KBM-7 (cell line): Measurements from ENCODE around the gene SMIM5.
A peak's percentile ranks its signal among the peaks of the same experiment; 100 is the strongest.

ENCODE experiments used
- DNase-seq: peaks from one replicate; pipeline ENCODE4 v3.0.0-alpha.2; 2015
- in situ Hi-C: fragments of 300-500 bp; cut with MboI; formaldehyde crosslinking; loops from 2 replicates; pipeline ENCODE4 v1.14.3; 2020; ENCODE audit warnings: low sequenced_read_pairs, low pct_unique_long_range_greater_than_20kb, mixed read lengths

SMIM5 gene

GRCh38 chr17:75650874-75651273, 17.6 kb downstream of the SMIM5 start:
- no peak for DNase-seq
- in situ Hi-C loops: no loop called here

DNA sequence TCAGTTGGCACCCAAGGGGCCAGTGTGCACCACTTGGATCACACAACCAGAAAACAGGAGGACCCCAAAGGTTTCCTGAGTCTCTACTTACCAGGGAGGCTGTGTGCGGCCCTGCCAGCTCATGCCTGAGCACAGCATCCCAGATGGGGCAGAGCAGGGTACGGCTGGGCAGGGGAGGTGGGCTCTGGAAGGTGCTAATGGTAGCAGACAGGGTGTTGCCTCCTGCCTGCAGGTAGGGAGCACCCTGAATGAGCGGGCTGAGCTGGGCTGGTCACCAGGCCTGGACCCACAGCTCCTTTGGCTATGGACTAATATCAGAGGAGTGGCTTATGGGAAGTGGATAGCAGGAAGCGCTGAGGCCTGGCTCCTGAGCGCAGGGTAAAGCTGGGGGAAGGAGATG, 19.1 kb downstream of the SMIM5 start:
- DNase-seq: no peak
- in situ Hi-C loops: no loop called here

DNA sequence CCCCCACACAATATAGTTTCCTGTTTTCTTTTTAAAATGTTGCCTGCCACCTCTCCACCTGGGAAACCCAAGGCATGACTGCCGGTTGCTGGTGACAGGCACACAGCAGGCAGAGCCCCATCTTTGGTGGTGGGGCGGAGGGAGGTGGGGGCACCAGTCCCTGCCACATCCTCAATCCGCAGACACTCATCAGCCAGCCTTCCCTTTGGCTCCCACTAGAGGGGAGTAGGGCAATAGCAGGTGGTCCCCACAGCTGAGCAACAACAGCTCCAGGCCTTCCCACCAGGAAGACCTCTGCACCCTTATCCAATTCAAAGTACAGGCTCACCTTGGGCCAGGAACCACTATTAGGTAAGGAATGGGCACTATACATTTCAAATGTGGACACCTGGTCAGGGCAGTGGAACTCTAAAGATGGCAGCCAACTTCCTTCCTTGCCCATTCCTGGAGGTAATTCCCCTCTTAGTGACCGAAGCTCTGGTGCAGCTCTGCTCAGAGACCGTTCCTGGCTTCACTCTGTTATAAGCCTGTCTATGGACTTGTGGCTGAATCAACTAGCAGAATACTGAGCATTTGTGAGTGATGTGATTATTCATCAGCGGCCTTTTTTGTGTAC, 19.8 kb downstream of the SMIM5 start:
- in situ Hi-C loops: no loop called here
- peak; percentile 64 for DNase-seq

DNA sequence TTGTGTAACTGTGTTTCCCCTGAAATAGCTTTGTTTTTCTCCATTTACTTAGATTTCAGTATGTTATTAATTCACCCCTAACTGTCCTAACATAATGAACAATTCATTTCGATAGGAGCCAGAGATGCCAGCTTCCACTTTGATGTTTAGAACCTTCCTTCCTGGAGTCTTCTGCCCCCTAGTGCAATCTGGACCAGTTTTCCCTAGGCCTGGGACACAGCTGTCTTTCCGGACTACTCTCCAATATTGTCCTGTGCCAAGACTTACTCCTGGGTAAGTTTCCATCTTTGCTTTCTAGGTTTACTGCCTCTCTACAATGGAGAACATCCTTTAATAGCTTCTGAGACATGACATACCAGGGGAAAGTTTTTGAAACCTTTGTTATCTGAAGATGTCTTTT, 20.9 kb downstream of the SMIM5 start:
- no peak for DNase-seq
- in situ Hi-C loops: no loop called here

- in situ Hi-C loops: no loop called here
- DNase-seq: no peak
Observed at GRCh38 chr17:75658237-75658636, 25.0 kb downstream of the SMIM5 start.

DNA sequence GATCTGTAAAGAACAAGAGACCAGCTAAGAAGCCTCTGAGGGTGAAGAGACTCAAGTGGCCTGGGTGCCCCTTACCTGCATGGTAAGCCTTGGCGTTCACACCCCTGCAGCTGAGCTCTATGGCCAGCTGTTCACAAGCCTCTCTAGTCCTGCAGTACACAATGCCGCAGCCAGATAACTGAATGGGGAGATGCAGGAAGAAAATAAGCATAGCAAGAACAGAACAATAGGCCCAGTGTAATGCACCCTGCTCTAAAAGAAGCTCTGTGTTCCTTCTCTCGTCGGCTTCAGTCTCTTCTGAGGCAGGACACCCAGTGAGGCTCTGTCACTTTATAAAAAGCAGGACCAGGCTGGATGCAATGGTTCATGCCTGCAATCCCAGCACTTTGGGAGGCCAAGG, 28.3 kb downstream of the SMIM5 start:
- in situ Hi-C loops: no loop called here
- DNase-seq: no peak

DNA sequence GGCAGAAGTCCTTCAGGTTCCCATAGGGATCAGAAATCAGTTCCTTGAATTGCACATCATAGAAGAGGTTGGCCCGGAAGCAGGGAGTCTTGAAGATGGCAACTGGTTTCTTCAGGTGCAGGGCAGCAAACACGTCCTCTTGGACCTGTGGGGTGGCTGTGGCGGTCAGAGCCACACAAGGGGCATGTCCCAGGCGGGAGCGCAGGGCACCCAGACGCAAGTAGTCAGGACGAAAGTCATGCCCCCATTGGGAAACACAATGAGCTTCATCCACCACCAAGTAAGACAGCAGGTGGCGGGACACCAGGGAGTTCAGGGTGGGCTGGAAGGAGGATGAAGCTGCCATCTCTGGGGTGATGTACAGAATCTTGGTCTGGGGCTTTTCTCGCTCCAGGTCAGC, 29.3 kb downstream of the SMIM5 start:
- no peak for DNase-seq
- in situ Hi-C loops: no loop called here

DNA sequence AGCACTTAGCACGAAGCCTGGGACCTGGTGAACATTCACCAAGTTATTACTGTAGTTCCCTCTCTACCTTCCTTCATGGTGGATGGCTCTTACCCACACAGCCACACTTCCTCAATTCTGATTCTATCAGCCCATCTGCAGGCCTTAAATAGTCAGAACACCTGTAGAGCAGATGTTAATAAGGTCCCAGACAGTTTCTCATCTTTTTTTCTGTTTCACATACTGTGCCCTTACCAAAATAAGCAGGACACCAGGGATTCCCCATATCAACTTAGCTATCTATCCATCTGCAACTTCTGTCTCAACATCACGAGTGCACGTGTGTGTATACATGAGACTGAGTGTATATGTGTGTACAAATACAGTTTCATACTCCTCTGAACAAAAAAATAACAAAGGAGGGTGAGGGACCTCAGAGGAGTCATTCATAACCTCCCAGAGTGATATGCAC, 30.9 kb downstream of the SMIM5 start:
- in situ Hi-C loops: no loop called here
- peak; percentile 19 for DNase-seq

DNA sequence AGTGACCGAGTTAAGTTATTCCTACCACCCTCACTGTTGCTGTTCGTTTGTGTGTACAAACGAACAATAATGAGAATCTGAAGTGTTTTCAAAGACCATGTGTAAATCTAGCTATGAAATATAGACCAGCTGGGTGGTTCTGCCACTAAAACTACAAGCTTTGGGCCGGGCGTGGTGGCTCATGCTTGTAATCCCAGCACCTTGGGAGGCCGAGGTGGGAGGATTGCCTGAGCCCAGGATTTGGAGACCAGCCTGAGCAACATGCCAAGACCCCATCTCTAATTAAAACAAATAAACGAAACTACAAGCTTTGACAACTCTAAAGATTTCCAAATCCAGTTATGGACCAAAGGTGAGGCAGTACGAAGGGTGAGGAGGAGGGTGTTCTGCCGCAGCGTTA, 32.7 kb downstream of the SMIM5 start:
- DNase-seq: no peak
- in situ Hi-C loops: no loop called here

DNA sequence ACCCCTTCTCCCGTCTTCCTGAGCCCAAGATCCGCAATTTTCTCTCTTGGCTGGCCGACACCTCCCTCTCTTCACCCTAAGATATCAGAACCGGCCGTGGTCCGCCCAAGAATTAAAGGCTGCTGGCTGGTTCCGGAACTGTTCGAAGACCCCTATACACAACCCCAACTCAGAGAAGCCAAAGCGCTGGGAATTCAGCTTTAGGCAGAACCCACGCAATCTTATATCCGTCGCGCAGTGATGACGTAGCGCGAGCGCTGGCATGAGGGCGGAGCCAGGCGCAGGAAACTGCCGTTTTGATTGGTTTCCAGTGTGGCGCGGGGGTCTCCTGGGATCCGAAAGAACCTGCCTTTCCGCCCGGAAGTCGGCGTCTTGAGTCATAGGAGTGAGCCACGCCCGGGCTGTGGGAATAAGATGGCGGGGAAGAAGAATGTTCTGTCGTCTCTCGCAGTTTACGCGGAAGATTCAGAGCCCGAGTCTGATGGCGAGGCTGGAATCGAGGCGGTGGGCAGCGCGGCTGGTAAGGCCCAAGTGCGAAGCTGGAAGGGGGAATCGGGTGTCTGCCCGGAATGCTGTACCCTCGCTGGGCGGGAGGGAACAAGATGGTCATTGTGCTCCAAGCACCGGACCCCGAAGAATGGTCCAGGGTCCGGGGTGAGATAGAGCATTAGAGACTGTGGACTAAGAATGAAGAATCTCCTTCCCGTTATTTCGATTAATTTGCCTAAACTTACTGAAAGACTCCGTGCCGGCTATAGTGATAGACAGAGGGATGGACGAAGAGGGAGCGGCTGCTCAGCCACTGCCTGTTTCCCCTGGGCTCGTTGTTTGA, 33.9 kb downstream of the SMIM5 start, which contains the start of the genes RECQL5 and SAP30BP:
Gene RECQL5, minus strand, starts transcription at position 196 of the 832 bp plus-strand sequence. CDS start 597 bp downstream, outside the sequence.
Gene SAP30BP, plus strand, starts transcription at position 380 of the 832 bp plus-strand sequence. Its CDS starts 35 bp downstream, at position 415.
- in situ Hi-C loops: no loop called here
- DNase-seq: peak; percentile 98

- in situ Hi-C loops: no loop called here
- DNase-seq: no peak
Observed at GRCh38 chr17:75667825-75668224, 34.6 kb downstream of the SMIM5 start.

DNA sequence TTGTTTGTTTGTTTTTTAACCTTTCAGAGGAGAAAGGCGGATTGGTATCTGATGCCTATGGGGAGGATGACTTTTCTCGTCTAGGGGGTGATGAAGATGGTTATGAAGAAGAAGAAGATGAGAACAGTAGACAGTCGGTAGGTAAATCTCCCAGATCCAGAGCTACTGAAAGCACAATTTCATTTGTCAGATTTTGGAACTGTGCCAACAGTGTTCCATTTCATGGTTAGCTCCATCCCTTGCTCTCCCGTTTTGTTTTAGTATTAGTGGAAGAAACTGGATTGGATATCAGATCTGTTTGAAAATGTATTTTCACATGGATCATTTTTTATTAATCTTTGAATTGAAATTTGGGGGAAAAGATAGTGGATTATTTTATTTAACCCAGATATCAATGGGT, 35.3 kb downstream of the SMIM5 start:
- in situ Hi-C loops: no loop called here
- DNase-seq: no peak

DNA sequence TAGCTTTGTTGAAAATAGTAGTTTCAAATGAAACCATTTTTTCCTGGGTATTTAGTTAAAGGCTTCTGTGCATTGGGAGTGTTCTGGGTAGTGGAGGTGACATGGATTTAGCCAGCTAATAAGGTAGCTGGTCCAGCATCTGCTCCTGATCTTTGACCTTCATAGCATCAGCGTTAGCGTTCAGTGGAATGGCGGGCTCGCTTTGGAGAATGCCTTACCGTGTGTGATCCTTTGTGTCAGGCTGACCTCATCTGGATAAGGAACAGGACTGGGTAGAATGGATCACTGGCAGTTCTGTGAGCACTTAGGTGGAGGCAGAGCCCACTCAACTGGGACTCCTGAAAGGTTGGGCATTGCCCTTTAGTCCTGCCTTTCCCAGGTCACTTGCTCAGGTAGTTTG, 37.6 kb downstream of the SMIM5 start:
- in situ Hi-C loops: no loop called here
- no peak for DNase-seq

GRCh38 chr17:75672011-75672410, 38.8 kb downstream of the SMIM5 start:
- DNase-seq: no peak
- in situ Hi-C loops: no loop called here

DNA sequence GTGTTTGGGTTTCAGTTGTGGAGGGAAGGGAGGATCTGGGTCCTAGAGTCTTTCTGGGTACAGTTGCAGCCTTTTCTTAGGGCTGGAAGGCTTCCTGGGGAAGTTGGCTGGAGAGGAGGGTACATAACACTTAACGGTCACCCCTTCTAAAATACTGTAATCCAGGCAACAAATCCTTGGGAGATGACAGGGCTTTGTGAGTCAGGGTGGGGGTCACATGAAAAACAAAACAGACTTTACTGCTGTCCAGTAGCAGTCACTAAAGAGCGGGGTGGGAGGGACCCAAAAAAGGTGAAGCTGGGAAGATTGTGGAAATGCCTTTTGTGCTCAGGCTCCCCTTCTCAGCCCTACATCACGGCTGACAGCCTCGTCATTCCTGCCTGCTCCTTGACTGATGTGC, 40.3 kb downstream of the SMIM5 start:
- no peak for DNase-seq
- in situ Hi-C loops: no loop called here

GRCh38 chr17:75676461-75676860, 43.2 kb downstream of the SMIM5 start:
- DNase-seq: no peak
- in situ Hi-C loops: no loop called here

DNA sequence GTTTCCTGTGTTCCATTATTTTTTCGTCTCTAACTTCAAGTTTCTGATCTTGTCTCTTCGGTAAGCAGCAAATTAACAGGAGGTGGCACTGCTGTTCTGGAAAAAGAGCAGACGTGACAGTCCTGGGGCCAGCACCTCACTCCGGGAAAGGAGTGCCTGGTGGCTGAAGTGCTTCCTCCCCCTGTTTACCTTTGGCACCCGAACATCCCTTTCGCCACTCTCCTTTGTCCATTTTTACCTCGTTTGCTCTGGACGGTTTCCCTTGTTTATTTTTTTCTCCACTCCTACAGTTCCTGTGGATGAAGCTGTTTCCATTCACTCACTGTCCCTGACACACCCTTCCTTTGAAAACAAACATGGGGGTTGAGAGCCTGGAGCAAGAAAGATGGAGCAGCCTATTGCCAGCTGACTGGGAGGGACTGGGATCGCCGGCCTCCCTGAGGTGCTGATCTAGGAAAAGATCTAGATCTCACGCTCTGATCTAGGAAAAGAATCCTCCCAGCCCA, 46.5 kb downstream of the SMIM5 start:
- in situ Hi-C loops: no loop called here
- no peak for DNase-seq

- in situ Hi-C loops: no loop called here
- DNase-seq: no peak
Observed at GRCh38 chr17:75680431-75680830, 47.2 kb downstream of the SMIM5 start.

- in situ Hi-C loops: no loop called here
- DNase-seq: no peak
Observed at GRCh38 chr17:75681289-75681688, 48.1 kb downstream of the SMIM5 start.

DNA sequence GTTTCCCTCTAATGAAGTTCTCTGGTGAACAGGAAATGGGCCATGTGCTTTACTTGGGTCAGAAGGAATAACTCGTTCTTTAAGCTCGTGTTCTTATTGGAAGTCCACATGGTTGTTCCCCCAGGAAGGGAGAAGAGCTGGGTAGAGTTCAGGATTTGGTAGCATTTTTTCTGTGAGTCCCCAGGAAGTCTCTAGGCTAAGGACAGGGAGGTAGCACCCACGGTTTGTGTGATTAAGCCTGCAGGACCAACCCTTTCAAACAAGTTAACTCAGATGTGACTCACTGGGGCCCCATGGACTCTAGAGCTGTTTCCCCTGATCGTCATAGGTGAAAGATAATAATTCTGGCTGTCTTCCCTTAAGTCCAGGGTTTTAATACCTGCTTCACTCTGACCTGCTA, 50.3 kb downstream of the SMIM5 start:
- DNase-seq: no peak
- in situ Hi-C loops: no loop called here
